HG03575 (cell line): ENCODE measurements around the gene VWA3A.
"Not testable (repeated sequence)": the region's sequence is repeated elsewhere in the genome, so short reads cannot be mapped to it uniquely, and the experiment has no call there.

Source experiments
- ATAC-seq: cut with Tn5 transposase; IDR thresholded peaks from one replicate; pipeline ENCODE4 v1.9.1; 2021; ENCODE audit not compliant: unreplicated experiment, insufficient number of reproducible peaks, low FRiP score; ENCODE audit errors: extremely low read depth

VWA3A gene

GRCh38 chr16:22164482-22164881, 72.1 kb downstream of the VWA3A start:
- ATAC-seq, result no peak

- no peak for ATAC-seq
Measured at GRCh38 chr16:22165508-22166285, 73.4 kb downstream of the VWA3A start.

GRCh38 chr16:22171953-22172352, 79.6 kb downstream of the VWA3A start:
- no peak for ATAC-seq

- not testable (repeated sequence) for ATAC-seq
Measured at GRCh38 chr16:22172642-22173041, 80.3 kb downstream of the VWA3A start.

GRCh38 chr16:22174642-22175041, 82.3 kb downstream of the VWA3A start:
- ATAC-seq, result no peak

GRCh38 chr16:22177968-22178930, 85.9 kb downstream of the VWA3A start:
- no peak for ATAC-seq

GRCh38 chr16:22181426-22181825, 89.1 kb downstream of the VWA3A start:
- no peak for ATAC-seq

- ATAC-seq, result no peak
Measured at GRCh38 chr16:22181843-22182242, 89.5 kb downstream of the VWA3A start.

- no peak for ATAC-seq
Measured at GRCh38 chr16:22183335-22183734, 91.0 kb downstream of the VWA3A start.

- no peak for ATAC-seq
Measured at GRCh38 chr16:22183901-22184614, 91.7 kb downstream of the VWA3A start.

- no peak for ATAC-seq
Measured at GRCh38 chr16:22184615-22184968, 92.3 kb downstream of the VWA3A start.

- ATAC-seq, result no peak
Measured at GRCh38 chr16:22186517-22186916, 94.2 kb downstream of the VWA3A start.

- no peak for ATAC-seq
Measured at GRCh38 chr16:22188267-22188594, 95.9 kb downstream of the VWA3A start.

GRCh38 chr16:22188595-22189442, 96.5 kb downstream of the VWA3A start:
- no peak for ATAC-seq

GRCh38 chr16:22189473-22190080, 97.2 kb downstream of the VWA3A start:
- ATAC-seq, result no peak

- ATAC-seq, result peak; percentile 29
Measured at GRCh38 chr16:22190081-22190775, 97.9 kb downstream of the VWA3A start.

GRCh38 chr16:22190776-22191531, 98.6 kb downstream of the VWA3A start:
- peak; percentile 3 for ATAC-seq
